IPS-18a (cell line): ENCODE data around the gene NSFL1C.
"Not testable (repeated sequence)": the region's sequence is repeated elsewhere in the genome, so short reads cannot be mapped to it uniquely, and the experiment has no call there.

Experiments
- H3K27ac ChIP-seq: one replicate; pipeline ENCODE4 v1.5.1; 2013; ENCODE audit warnings: low read length
- H3K27me3 ChIP-seq: one replicate; pipeline ENCODE4 v1.6.1; 2013; ENCODE audit warnings: mild to moderate bottlenecking, low read length; ENCODE audit not compliant: control insufficient read depth, insufficient read depth
- H3K36me3 ChIP-seq: one replicate; pipeline ENCODE4 v1.6.1; 2013; ENCODE audit warnings: low read depth, low read length; ENCODE audit not compliant: control insufficient read depth
- H3K4me1 ChIP-seq: one replicate; pipeline ENCODE4 v1.6.1; 2013; ENCODE audit warnings: low read depth, low read length; ENCODE audit not compliant: control insufficient read depth
- H3K4me3 ChIP-seq: one replicate; pipeline ENCODE4 v1.5.1; 2013; ENCODE audit warnings: low read length
- H3K9ac ChIP-seq: one replicate; pipeline ENCODE4 v1.6.1; 2013; ENCODE audit warnings: mild to moderate bottlenecking, low read length, moderate library complexity
- H3K9me3 ChIP-seq: one replicate; pipeline ENCODE4 v1.6.1; 2013; ENCODE audit warnings: low read depth, low read length; ENCODE audit not compliant: control insufficient read depth

The NSFL1C gene

DNA sequence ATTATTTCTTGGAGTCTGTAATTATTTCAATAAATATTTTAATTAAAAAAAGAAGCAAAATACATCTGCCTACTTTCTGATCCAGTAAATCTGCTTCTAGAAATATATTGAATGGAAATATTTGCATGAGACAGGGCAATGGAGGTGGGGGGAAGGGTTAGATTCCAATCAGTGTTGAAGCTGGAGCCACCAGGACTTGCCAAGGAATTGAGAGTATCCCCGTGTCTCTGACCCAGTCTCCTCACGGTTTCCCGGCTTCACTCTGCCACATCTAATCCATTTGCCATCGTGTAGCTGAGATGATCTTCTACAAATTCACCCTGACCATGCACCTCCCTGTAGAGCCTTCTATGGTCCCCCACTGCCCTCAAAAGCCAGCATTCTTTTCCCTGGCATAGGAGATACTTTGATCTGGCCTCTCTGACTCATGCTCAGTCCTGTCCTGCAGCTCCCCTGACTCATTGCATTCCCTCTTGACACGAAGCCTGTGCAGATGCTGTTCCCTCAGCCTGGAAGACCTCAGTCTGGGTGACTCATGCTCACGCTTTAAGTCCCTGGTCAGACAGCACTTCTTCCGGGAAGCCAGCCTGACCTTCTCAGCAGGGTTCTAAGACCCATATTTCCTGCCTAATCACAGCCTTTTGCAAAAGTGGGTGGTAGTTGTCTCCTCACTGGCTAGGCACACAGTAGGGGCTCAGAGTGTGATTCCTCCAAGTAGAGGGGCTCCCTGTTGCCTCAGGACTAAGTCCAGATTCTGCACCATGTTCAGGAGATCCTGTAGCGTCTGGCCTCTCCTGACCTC lies 50.8 kb downstream of the NSFL1C start:
- no peak overlapping the region for H3K27ac ChIP-seq
- peaks cover 4% of the 10 kb centered on the region for H3K9me3 ChIP-seq
- no peaks in the 10 kb centered on the region for H3K36me3 ChIP-seq
- H3K9ac ChIP-seq: no peak overlapping the region
- no peaks in the 10 kb centered on the region for H3K27me3 ChIP-seq
- H3K4me3 ChIP-seq: no peak overlapping the region
- no peaks in the 10 kb centered on the region for H3K4me1 ChIP-seq

DNA sequence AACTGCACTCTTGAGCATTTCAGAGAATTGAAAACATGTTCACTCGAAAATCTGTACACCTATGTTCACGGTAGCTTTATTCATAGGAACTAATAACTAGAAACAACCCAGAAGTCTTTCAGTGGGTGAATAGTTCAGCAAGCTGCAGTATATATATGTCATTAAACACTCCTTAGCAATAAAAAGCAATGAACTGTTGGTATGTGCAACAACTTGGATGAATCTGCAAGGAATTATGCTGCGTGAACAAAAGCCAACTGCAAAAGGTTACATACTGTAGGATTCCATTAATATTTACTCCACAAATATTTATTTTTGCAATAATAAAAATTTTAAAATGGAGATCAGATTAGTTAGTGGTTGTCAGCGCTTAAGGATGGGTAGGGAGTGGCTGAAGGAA lies 51.7 kb downstream of the NSFL1C start:
- no peaks in the 10 kb centered on the region for H3K9me3 ChIP-seq
- H3K4me3 ChIP-seq: no peak overlapping the region
- no peaks in the 10 kb centered on the region for H3K27me3 ChIP-seq
- H3K27ac ChIP-seq: no peak overlapping the region
- no peak overlapping the region for H3K9ac ChIP-seq
- H3K4me1 ChIP-seq: no peaks in the 10 kb centered on the region
- no peaks in the 10 kb centered on the region for H3K36me3 ChIP-seq

DNA sequence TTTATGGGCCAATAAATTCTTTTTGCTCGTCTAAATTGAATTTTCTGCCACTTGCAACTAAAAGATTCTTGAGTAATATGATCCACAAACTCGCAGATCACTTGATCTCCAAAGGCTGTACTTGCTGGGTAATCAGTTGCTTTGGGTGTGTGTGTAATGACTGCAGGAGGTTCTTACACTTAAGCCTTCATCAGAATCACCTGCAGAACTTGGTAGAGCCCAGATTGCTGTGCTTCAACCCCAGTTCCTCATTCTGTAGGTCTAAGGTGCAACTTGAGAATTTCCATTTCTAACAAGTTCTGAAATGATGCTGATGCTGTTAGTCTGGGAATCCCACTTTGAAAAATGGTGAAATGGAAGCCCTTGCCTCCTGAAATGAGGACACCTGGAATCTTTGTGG lies 60.8 kb downstream of the NSFL1C start:
- Histone ChIP-seq H3K36me3 (no peaks in the 10 kb centered on the region), H3K9me3 (no peaks in the 10 kb centered on the region), H3K27ac (no peak overlapping the region), H3K4me1 (no peaks in the 10 kb centered on the region), H3K9ac (no peak overlapping the region), H3K27me3 (no peaks in the 10 kb centered on the region), H3K4me3 (no peak overlapping the region)

DNA sequence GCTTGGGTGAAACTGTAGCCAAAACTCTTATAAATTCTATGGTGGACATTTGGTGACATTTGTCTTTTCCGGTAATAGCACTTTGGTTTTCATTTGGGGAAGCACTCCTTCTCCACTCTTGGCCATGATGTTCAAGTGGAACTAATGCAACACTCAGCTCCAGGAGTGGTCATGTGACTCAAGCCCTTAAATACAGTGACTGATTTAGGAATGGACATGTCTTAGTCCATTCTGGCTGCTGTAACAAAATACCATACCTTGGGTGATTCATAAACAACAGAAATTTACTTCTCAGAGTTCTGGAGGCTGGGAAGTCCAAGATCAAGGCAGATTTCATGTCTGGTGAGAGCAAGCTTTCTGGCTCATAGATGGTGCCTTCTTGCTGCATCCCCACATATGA lies 63.0 kb downstream of the NSFL1C start:
- Histone ChIP-seq H3K27me3 (no peaks in the 10 kb centered on the region), H3K27ac (no peak overlapping the region), H3K36me3 (no peaks in the 10 kb centered on the region), H3K4me3 (no peak overlapping the region), H3K4me1 (no peaks in the 10 kb centered on the region), H3K9ac (no peak overlapping the region), H3K9me3 (no peaks in the 10 kb centered on the region)

DNA sequence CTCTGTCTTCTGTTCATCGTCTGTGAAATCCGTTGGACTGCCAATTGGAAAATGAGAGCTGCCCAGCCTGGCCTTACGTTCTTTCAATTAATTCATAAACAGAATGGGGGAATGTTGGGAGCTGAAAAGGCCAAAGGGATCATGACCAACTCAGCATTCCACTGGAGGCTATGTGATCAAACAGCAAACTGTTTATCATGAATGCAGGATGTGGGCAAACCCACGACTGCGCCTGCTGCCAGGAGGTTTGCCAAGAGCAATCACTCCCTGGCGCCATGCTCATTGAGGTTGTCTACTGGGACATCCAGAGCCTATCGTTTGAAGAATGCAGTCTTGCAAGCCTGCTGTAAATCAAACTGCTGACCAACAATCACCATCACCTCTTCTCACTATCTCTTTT lies 64.5 kb downstream of the NSFL1C start:
- Histone ChIP-seq H3K4me1 (no peaks in the 10 kb centered on the region), H3K4me3 (no peak overlapping the region), H3K36me3 (no peaks in the 10 kb centered on the region), H3K27ac (no peak overlapping the region), H3K9me3 (no peaks in the 10 kb centered on the region), H3K9ac (no peak overlapping the region), H3K27me3 (peaks cover 2% of the 10 kb centered on the region)

DNA sequence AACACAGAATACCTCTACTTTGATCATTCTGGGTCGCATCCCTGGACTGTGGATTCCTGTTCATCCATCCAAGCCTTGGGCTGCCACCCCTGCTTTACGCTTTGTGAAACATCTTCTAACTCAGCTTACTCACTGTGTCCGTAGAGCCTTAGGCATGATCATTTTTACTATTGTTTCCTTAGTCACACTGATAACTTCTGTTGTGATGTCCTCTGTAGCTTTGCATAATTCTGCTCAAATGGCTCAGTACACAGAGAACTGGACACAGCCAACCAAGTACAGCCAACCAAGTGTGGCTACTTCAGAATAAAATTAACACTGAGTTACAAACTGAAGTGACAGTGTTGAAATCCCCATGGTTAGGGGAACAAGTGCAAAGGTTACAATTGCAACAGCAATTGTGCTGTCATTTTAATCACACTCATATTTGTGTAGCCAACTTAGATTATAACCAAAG lies 65.2 kb downstream of the NSFL1C start:
- Histone ChIP-seq H3K36me3 (no peaks in the 10 kb centered on the region), H3K4me1 (no peaks in the 10 kb centered on the region), H3K9ac (no peak overlapping the region), H3K27ac (no peak overlapping the region), H3K4me3 (no peak overlapping the region), H3K27me3 (peaks cover 9% of the 10 kb centered on the region), H3K9me3 (no peaks in the 10 kb centered on the region)

DNA sequence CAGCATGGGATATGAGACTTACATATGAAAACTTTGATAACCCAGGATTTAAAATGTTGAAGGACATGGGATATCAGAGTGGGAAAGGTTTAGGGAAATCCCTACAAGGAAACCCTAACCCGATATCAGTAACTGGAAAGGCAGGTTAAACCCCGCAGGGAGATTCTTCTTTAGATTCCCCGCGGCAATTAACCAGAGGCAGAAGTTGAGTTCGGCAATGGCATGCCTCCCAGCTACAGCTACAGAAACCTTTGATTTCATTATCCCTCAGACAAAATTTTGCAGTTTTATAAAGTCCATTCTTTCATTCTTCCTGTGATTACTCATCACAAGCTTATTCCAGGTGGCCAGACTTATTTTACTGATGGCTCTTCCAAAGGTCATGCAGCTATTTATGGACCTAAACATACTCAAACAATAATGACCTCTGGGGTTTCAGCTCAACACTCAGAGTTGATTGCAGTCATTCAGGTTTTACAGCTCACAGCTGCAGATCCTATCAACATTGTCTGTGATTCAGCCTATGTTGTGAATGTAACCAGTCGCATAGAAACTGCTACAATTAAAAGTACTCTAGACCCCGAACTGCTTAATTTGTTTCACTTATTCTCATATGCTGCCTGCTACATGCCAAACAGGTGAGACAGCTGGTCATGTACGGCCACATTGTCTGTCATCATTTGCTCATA lies 66.8 kb downstream of the NSFL1C start:
- not testable (repeated sequence) for H3K27ac ChIP-seq, H3K9ac ChIP-seq, H3K36me3 ChIP-seq

DNA sequence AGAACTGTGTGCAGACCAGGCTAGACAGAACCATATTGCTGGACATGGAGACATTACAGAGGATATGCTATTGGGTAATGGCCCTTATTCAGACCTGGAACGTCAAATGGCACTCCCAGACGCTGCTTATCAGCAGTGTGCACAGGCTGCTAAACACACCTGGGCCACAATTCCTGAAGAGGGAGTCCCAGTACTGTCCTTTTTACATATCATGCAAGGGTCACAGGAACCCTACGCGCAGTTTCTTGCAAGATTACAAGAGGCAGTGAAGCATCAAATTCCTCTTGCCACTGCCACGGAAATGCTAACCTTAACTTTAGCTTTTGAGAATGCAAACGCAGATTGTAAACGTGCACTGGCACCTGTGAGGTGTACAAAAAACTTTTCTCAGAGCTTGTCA lies 68.5 kb downstream of the NSFL1C start:
- not testable (repeated sequence) for H3K9me3 ChIP-seq, H3K9ac ChIP-seq, H3K36me3 ChIP-seq, H3K4me1 ChIP-seq, H3K27ac ChIP-seq, H3K4me3 ChIP-seq
- H3K27me3 ChIP-seq: peaks cover 29% of the 10 kb centered on the region

More for the DNA sequence above, 66.8 kb downstream of the NSFL1C start:
- H3K4me3 ChIP-seq, H3K4me1 ChIP-seq, H3K9me3 ChIP-seq: not testable (repeated sequence)
- peaks cover 26% of the 10 kb centered on the region for H3K27me3 ChIP-seq

DNA sequence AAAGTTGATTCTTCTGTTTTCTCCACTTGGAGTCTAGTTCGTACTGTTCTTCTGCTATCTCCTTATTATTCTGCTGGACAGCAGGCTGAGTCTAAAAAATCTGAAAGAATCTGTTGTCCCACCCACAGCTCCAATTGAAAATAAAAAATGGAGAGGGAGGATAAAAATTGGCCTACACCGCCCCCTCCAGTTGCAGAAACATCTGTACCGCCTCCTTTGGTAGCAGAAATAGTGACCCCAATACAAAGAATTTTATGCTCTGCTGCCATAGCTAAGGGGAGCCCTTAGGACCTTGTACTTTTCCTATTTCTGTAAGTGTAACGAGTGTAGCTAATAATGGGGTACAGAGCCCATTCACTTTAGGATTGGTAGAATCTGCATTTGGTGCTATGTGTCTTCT lies 68.9 kb downstream of the NSFL1C start:
- no peaks in the 10 kb centered on the region for H3K36me3 ChIP-seq
- H3K27me3 ChIP-seq: peaks cover 29% of the 10 kb centered on the region
- no peaks in the 10 kb centered on the region for H3K9me3 ChIP-seq
- H3K9ac ChIP-seq: no peak overlapping the region
- no peak overlapping the region for H3K27ac ChIP-seq
- peaks cover 3% of the 10 kb centered on the region for H3K4me1 ChIP-seq
- no peak overlapping the region for H3K4me3 ChIP-seq

DNA sequence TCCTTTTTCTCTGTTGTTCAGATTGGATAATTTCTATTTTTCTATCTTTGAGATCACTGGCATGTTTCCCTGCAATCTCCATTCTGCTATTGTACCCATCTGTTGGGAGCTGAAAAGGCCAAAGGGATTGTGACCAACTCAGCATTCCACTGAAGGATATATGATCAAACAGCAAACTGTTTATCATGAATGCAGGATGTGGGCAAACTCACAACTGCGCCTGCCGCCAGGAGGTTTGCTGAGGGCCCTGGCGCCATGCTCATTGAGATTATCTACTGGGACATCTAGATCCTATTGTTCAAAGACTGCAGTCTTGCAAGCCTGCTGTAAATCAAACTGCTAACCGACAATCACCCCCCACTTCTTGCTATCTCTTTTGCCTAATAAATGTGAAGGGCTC lies 69.9 kb downstream of the NSFL1C start:
- H3K36me3 ChIP-seq: no peaks in the 10 kb centered on the region
- H3K4me3 ChIP-seq: no peak overlapping the region
- peaks cover 29% of the 10 kb centered on the region for H3K27me3 ChIP-seq
- no peak overlapping the region for H3K9ac ChIP-seq
- no peaks in the 10 kb centered on the region for H3K9me3 ChIP-seq
- peaks cover 5% of the 10 kb centered on the region for H3K4me1 ChIP-seq
- H3K27ac ChIP-seq: no peak overlapping the region

DNA sequence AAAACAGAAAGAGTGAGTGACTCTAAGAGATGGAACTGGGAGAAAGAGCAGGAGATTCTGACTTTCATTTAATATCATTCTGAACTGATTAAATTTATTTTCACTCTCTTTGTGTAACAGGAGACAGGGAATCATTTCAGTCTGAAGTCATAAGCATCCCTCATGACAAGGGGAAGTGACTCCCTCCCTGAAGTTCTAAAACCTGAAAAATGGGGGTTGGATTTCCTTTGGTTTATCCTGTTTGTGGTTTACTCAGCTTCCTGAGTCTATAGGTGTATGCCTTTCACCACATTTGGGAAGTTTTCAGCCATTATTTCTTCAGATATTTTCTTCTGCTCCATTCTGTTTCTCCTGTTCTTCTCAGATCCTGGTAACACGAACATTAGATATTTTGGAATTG lies 70.4 kb downstream of the NSFL1C start:
- Histone ChIP-seq H3K9ac (no peak overlapping the region), H3K27ac (no peak overlapping the region), H3K4me3 (no peak overlapping the region), H3K36me3 (no peaks in the 10 kb centered on the region), H3K9me3 (no peaks in the 10 kb centered on the region), H3K27me3 (peaks cover 29% of the 10 kb centered on the region), H3K4me1 (peaks cover 8% of the 10 kb centered on the region)

DNA sequence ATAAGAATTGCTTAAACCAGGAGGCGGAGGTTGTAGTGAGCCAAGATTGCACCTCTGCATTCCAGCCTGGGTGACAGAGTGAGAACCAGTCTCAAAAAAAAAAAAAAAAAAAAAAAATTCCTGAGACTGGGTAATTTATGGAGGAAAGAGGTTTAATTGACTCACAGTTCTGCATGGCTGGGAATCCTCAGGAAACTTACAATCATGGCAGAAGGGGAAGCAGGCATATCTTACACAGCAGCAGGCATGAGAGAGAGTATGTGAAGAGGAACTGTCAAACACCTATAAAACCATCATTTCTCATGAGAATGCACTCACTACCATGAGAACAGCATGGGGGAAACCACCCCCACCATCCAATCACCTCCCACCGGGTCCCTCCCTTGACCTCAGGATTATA lies 72.0 kb downstream of the NSFL1C start:
- Histone ChIP-seq H3K9ac (no peak overlapping the region), H3K4me3 (no peak overlapping the region), H3K9me3 (no peaks in the 10 kb centered on the region), H3K4me1 (peaks cover 22% of the 10 kb centered on the region), H3K27ac (no peak overlapping the region), H3K36me3 (no peaks in the 10 kb centered on the region), H3K27me3 (peaks cover 29% of the 10 kb centered on the region)
